A673 (cell line): Measurements from ENCODE around the gene SLF2.

ENCODE experiments used
- EZH2 ChIP-seq: fragments of 200-600 bp; sonication (generic); IDR thresholded peaks from 2 replicates; pipeline ENCODE4 v1.6.1; 2017; ENCODE audit warnings: borderline replicate concordance, low read depth, mild to moderate bottlenecking, mixed read lengths, antibody characterized with exemption, low read length; ENCODE audit not compliant: poor library complexity, severe bottlenecking
- TF ChIP-seq, protein P1 (sequence below): fragments of 300-800, 200-600 bp; sonication (generic); conservative IDR thresholded peaks from 2 replicates; pipeline ENCODE4 v1.5.1; 2017; ENCODE audit warnings: low read depth, mild to moderate bottlenecking, antibody characterized with exemption, low read length, moderate library complexity, mixed read lengths

- TF ChIP-seq EZH2 = no peak
- TF ChIP-seq, protein P1, sequence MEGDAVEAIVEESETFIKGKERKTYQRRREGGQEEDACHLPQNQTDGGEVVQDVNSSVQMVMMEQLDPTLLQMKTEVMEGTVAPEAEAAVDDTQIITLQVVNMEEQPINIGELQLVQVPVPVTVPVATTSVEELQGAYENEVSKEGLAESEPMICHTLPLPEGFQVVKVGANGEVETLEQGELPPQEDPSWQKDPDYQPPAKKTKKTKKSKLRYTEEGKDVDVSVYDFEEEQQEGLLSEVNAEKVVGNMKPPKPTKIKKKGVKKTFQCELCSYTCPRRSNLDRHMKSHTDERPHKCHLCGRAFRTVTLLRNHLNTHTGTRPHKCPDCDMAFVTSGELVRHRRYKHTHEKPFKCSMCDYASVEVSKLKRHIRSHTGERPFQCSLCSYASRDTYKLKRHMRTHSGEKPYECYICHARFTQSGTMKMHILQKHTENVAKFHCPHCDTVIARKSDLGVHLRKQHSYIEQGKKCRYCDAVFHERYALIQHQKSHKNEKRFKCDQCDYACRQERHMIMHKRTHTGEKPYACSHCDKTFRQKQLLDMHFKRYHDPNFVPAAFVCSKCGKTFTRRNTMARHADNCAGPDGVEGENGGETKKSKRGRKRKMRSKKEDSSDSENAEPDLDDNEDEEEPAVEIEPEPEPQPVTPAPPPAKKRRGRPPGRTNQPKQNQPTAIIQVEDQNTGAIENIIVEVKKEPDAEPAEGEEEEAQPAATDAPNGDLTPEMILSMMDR = no peak
These were observed 60.3 kb downstream of the SLF2 start for GRCh38 chr10:100972904-100973535.
